HG03095 (cell line): ENCODE results near the gene CCDC80.
"Not testable (repeated sequence)": the region's sequence is repeated elsewhere in the genome, so short reads cannot be mapped to it uniquely, and the experiment has no call there.

ENCODE experiments used
- ATAC-seq: cut with Tn5 transposase; IDR thresholded peaks from one replicate; pipeline ENCODE4 v1.9.1; 2021; ENCODE audit warnings: moderate library complexity; ENCODE audit not compliant: unreplicated experiment

CCDC80 gene

DNA sequence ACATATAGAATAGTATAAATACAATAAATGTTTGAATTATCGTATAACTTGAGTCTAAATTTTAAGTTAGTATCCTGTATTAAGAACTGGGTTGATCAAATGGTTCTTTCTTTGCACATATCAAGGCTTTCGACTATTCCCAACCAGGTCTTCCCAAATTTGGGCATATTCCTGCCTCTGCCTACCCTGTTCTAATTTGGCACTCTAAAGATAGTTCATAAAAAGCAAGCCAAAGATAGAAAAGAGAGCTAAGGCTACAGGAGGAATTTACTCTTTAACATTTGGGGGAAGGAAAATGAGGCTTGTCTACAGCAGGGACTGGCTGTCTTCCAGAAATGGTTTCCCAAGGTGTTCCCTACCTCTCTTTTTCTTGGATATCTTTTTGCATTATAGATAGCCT is 43.0 kb downstream of the CCDC80 start:
- ATAC-seq: no peak

GRCh38 chr3:112594856-112595255 is 46.1 kb downstream of the CCDC80 start:
- ATAC-seq: no peak

DNA sequence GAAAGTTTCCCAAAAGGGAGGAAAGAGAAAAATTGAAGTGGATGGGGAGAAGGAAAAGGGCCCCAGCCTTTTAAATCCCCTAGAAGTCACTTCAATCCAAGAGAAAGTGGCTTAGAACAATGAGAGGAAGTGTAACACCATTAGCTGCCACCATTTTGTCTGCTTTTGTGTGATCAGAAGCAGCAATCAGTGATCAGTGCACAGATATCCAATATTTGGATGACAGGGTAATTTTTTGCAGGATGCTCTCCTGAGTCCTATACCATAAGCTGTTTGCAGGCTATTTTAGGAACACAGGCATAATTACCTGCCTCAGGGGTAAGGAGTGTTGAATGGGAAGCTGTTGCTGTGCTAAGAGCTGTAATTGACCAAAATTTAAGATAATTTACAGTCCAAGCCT is 47.7 kb downstream of the CCDC80 start:
- ATAC-seq: no peak

GRCh38 chr3:112587336-112587735 is 53.6 kb downstream of the CCDC80 start:
- no peak for ATAC-seq

DNA sequence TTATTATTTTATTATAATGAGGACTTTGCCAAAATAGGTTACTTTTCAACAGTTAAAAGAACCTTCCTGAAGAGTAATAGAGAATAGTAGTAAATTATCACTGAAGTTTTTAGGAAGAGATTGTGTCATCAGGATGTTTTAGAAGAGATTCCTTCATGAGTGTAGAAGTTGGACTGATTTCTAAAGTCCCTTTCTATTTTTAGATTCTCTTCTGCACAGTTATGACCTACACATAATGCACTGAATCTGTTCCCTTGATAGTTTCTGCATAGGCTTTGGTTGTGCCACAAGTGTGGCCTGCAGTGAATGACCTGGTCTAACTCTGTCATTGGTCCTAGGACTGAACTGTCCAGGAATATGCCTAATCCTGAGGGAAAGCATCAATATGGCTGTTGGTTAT is 55.2 kb downstream of the CCDC80 start:
- no peak for ATAC-seq

- ATAC-seq: no peak
Observed at GRCh38 chr3:112583105-112583504, 57.8 kb downstream of the CCDC80 start.

DNA sequence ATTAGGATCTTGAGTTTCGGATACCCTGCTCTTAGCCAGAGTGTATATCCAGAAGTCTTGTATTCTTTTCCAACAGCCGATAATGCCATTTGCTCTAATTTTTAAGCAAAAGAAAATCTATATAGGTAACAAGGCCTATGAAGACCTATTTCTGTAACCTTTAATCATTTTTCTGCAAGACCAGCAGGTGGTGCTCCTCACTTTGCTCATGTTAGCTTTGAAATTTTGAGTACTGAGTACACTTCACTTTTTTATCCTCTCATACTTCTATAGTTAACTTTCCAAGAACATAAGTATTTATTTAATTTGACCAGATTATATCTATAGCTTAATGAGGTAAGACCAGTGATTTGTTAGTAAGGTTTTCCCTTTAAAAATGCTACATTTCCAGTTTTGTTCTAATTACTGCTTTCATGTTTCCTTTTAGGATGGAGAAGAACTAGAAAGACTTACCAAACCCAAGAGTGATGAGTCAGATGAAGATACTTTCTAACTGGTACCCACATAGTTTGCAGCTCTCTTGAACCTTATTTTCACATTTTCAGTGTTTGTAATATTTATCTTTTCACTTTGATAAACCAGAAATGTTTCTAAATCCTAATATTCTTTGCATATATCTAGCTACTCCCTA is 58.6 kb downstream of the CCDC80 start:
- ATAC-seq: no peak

DNA sequence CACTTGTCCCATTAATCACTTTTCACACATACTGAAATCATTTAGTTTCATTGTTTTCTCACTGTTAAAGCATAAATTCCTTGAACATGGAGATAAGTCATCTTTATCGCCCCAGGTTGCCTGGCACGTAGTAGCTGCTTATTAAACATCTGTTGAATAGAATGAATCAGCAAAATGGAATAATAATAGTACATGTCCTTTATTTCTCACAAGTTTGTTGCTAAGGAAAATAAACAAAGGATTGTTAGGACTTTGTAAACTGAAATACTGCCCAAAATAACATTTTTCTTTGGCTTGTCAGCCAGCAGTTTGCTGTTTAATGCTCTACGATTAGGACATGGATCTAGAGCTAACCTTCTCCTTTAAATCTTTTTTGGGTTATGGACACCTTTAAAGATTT is 61.2 kb downstream of the CCDC80 start:
- no peak for ATAC-seq

- no peak for ATAC-seq
Observed at GRCh38 chr3:112579232-112579631, 61.7 kb downstream of the CCDC80 start.

- ATAC-seq: no peak
Observed at GRCh38 chr3:112572701-112573100, 68.2 kb downstream of the CCDC80 start.

DNA sequence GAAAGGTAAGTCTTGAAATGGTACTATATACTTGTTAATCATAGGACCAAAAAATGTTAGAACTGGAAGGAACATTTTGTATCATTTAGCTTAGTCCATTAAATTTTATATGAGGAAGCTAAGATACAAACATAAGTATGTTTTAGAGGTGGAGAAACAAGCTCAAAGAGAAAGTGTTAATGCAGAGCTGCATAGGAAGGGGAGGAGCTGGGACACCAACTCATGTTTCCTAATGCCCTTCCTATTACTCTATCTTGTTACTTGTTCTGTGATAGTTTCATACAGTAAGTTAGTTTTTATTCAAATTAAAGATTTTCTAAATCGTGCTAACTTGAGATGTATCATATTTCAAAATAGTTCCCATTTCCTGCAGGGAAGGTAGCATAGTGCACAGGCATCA is 71.7 kb downstream of the CCDC80 start:
- no peak for ATAC-seq

DNA sequence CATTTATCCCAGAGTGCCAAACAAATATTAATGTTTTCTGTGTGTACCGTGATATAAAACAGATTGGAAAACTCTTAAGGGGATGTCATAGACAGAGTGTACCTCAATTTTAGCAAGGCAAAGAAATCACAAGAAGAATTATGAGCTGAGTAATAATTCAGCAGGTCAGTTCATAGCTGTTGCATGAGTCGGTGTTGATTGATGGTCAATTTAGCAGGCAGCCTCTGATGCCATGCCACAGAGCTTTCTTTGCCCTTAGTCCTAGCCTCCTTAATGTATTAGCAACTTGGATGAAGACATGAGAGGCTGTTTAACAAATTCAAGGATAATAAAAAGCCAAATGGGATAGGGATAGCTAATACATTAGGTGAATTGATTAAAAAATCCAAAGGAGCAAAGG is 72.3 kb downstream of the CCDC80 start:
- ATAC-seq: no peak

DNA sequence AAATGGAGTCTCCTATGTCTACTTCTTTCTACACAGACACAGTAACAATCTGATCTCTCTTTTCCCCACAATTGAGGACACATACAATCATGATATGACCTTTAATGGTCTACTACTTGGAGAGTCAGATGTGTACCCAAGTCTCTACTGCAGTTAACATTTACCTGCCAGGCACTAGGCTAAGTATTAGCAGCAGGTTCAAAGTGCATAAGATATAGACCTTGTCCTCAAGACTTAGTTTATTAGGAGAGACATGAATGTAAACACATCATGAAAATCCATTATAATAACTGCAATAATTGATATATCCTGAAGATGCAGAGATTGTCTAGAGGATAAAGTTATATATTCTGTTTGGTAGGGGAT is 76.0 kb downstream of the CCDC80 start:
- ATAC-seq: no peak

GRCh38 chr3:112564247-112564939 is 76.5 kb downstream of the CCDC80 start:
- ATAC-seq: not testable (repeated sequence)

- peak; percentile 76 for ATAC-seq
Observed at GRCh38 chr3:112561734-112562529, 79.0 kb downstream of the CCDC80 start, which contains the start of the genes ATG3 and SLC35A5. ATG3 (minus strand) TSS chr3:112561962; CDS start chr3:112561528, 434 bp downstream. SLC35A5 (plus strand) TSS chr3:112562045; CDS start chr3:112563404, 1,359 bp downstream.

GRCh38 chr3:112561484-112561733 is 79.5 kb downstream of the CCDC80 start:
- ATAC-seq: peak; percentile 39

DNA sequence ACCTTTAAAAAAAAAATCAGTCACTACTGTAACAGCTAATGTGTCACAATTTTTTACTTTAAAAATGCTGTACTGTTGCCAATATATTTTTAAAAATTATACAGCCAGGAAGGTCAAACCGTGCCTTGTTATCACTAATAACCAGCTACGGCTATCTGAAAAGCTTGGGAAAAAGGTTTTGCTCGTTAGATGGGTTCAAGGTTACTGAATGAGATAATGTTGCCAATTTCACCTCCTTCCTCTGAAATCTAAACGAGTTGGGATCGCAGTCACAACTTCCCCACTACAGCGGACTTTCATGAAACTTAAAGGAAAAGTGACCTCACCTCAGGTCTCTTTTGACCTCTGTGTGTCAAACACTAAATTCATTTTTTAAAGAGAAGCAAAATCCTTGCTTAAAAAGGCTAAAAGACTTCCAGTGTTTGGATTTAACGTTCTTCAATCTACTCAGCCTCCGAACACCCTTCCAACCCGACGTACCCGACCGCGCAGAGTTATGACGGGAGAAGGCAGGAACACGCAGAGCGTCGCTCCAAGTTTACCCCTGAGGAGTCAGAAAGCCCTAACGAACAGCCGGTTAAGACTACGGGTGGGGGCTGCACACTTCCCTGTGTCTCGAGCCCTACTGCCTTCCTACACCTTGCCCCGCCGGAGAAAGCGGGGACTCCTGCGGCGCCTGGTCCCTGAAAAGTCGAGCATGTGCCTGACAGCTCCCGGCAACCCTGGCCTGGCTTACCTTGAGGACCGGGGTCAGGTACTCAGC is 80.0 kb downstream of the CCDC80 start:
- peak; percentile 19 for ATAC-seq

- no peak for ATAC-seq
Observed at GRCh38 chr3:112560307-112560706, 80.6 kb downstream of the CCDC80 start.

GRCh38 chr3:112557976-112558375 is 83.0 kb downstream of the CCDC80 start:
- ATAC-seq: no peak

DNA sequence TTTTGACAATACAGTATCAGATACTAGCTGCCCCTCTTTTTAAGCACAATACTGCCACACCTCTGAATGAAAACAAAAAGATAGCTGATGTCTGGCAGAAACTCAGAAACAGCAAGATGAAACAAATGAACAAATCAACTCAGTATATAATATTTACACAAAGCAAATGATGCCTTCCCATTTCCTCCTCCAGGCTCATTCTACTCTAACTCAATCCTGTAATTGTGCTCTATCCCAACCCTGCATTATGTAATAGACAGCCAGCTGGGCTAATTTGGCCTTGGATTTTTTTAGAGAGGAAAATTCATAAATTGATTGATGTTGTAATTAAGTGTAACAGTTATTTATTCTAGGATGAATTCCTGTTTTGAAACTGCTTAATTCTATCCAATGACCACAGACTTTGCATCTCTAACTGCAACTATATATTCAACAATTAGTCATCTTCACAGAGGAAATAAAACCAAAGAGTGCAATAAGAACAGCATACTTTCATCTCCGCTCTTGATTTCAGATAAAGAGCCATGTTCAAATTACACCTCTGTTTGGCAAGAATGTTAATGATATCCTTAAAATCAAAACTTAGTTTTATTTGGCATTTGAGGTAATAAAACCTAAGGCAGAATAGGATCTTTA is 85.3 kb downstream of the CCDC80 start:
- no peak for ATAC-seq

- ATAC-seq: no peak
Observed at GRCh38 chr3:112550859-112551258, 90.1 kb downstream of the CCDC80 start.
